HG03025 (cell line): Measurements from ENCODE around the gene PDGFA.

Source experiments
- ATAC-seq: cut with Tn5 transposase; IDR thresholded peaks from one replicate; pipeline ENCODE4 v1.9.1; 2021; ENCODE audit warnings: mild to moderate bottlenecking, moderate library complexity; ENCODE audit not compliant: unreplicated experiment, low FRiP score

PDGFA gene

GRCh38 chr7:519484-520390 lies at the start of gene PDGFA:
TSS of gene PDGFA (minus strand) at chr7:519846. CDS start at chr7:519001, 845 bp downstream.
- ATAC-seq: peak; percentile 9

DNA sequence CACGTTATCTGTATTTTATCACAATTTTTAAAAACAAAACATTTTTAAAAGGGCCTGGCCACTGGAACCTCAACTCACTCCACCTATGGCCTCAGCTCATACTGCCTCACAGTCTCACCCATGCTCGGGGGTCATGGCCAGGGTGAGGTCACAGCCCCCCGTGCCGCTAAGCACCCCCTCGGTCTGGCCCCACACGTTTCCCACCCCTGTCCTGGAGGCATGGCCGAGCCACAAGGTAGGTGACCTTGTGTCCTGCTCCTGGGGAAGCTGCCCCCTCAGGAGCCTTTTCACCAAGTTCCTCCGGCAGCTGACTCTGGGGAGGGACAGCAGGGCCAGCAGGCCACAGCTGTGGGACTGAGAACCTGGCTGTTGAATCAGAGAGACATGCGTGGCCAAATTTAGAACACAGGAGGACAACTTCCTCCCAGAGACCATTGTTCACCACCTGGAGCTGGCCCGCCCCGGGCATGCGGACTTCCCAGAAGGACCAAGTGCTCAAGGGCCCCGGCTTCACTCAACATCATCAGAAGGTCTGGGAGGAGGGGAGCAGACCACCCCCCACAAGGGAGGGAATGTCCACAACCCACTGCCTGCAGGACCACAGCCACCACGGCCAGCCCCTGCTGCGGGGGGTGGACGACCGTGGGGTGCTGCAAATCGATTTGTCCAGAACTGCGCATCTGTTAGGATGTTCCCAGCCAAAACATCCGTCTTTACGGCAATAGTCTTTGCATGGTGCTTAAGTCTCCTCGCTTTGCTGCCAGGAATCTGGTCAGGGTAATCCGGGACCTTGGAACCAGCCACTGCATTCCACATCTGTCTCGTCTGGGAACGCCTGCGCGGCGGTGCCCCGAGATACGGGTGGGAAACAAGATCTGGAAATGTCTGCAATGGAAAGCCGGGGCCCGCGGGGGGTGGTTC lies 48.6 kb upstream of the PDGFA start:
- no peak for ATAC-seq

DNA sequence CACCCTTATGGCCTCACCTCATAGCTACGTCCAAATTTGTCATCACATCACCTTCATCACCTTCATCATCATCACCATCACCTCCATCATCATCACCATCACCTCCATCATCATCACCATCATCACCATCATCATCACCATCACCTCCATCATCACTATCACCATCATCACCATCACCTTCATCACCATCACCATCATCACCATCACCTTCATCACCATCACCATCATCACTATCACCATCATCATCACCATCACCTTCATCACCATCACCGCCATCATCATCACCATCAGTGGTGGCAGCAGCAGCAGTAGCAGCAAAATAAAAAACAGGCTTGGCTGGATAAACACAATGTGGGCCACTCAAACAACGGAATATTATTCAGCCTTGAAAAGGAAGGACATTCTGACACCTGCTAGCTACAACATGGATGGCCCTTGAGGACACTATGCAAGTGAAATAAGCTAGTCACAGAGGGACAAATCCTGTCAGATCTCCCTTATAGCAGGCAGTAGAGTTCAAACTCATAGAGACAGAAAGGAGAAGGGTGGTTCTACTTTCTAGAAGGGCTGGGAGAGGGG lies 47.7 kb upstream of the PDGFA start:
- no peak for ATAC-seq

DNA sequence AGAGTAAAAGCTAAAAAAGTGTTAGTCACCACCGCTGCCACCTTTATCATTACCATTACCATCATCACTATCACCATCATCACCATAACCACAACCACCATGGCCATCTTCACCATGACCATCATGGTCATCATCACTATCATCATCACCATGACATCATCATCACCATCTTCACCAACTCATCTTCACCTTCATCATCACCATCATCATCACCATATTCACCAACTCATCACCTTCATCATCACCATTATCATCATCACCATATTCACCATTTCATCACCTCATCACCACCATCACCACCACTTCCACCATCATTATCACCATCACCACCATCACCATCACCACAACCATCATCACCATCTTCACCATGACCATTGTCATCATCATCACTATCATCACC lies 46.5 kb upstream of the PDGFA start:
- no peak for ATAC-seq

DNA sequence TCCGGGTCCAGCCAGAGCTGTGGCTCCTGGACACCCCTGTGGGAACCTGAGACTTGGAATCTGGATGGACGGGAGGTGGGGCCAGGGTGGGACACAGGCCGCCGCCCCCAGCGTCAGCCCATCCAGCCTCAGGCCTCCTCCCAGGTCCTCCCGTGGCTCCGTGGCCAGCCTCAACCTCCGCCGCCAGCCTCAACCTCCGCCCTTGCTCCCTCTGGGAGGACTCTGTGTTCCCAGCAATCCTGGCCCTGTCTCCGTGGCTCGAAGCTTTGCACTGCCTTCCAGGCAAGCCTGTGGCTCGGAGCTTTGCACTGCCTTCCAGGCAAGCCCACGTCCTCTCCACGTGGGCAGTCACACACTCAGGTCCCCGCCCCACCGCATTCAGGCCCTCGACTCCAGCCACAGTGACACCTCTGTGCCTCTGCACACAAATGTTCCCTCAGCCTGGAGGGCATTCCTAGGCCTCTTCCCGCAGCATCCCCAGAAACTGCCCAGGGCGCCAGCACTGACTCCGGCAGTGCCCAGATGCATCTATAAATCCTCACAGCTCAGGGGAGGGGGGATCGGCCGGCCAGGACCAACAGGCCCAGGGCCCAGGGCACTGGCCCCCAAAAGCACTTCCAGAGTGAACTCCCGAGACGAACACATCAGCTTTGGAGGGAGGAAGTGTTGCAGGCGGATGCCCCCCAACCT lies 44.7 kb upstream of the PDGFA start:
- no peak for ATAC-seq

DNA sequence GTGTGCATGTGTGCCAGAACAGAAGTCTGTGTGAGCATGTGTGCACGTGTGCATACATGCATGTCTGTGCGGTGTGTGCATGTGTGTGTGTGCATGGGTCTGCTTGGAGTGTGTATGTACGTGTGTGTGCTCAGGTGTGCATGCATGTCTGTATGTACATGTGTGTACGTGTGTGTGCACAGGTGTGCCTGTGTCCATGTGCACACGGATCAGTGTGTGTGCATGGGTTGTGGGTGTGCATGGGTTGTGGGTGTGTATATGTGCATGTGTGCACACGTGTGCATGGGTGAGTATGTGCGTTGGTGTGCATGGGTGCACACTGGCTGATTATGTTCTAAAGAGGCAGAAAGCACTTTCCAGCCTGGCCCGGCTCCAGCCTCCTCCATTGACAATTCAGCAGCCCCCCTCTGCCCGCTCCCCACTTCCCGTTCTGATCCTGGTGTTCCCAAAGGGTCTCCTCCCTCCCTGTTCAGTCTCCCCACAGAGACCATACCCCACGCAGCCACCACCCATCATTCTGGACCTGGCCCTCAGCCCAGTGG lies 44.1 kb upstream of the PDGFA start:
- ATAC-seq: no peak

DNA sequence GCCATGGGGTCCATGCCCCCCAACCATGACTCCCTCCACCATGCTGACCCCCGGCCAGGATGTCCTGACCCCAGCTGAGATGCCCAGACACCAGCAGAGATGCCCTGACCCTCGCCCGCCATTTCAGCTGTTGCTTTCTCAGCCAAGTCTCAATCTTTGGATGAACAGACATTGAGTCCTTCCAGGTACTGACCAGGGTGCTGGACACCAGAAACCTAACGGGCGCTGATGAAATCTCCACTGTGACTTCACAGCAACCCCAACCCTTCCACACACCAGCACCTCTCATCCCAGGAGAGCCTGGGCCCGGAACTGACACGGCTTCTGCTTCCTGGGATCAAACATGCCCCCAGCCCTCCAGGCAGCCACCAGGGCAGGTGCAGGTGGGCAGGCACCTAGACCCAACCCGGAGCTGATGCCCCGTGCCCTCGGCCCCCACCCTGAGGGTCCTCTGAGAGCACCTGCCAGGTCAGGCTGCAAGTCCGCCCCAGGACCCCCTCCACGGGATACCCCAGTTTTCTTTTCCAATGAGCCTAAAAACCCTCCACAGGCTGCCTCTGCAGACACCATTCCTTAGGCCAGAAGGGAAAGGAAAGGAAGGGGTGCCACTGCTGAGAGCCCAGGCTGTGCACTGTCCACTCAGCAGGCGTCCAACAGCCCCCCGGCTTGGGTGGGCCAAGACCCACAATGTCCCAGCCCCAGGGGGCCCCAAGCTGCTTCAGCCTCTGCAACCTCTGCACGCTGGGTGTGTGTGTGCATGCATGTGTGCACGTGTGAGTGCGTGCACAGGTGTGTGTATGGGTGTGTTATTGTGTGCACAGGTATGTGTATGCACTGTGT lies 43.4 kb upstream of the PDGFA start:
- no peak for ATAC-seq

- no peak for ATAC-seq
Observed at GRCh38 chr7:562374-562675, 42.7 kb upstream of the PDGFA start.

- no peak for ATAC-seq
Observed at GRCh38 chr7:561631-562373, 42.2 kb upstream of the PDGFA start.

DNA sequence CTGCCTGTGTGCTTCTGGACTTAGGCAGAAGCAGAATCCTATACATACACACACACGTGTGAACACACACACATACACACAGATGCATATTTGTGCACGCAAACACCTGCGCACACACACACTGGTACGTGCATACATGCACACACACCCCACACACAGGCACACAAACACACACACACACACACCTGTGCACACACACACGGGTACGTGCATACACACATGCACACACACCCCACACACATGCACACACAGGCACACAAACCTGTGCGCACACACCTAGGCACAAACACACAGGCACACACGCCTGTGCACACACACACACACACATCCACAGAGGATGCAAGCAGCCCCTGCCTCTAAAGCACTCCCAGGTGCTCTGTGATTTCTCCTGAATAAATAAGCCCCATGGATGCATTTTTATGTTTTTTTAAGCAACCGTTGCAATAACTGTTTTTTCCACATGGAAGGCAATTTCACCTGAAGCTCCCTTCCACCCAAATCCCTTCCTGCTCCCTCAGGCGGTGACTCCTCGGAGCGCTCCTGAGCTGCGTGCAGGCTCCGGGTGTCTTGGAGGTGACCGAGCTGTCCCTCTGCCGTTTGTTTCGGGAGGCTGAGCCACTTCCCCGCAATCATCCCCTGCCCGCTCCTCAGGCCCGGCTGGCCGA lies 41.5 kb upstream of the PDGFA start:
- no peak for ATAC-seq

GRCh38 chr7:559396-559705 lies 39.7 kb upstream of the PDGFA start:
- ATAC-seq: no peak

DNA sequence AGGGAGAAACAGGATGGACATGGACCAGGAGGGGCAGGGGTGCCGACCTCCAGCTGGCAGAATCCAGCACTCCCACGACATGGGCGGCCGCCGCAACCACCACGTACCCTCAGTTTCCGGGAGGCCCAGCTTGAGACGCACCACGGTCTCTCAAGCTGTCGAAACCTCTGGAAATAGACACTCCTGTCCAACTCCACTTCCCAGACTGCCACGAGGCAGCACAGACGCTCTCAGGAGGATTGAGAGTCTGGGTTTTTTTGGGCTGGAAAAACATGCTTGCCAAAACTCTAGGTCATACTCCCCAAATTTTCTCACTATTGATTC lies 37.9 kb upstream of the PDGFA start:
- no peak for ATAC-seq

DNA sequence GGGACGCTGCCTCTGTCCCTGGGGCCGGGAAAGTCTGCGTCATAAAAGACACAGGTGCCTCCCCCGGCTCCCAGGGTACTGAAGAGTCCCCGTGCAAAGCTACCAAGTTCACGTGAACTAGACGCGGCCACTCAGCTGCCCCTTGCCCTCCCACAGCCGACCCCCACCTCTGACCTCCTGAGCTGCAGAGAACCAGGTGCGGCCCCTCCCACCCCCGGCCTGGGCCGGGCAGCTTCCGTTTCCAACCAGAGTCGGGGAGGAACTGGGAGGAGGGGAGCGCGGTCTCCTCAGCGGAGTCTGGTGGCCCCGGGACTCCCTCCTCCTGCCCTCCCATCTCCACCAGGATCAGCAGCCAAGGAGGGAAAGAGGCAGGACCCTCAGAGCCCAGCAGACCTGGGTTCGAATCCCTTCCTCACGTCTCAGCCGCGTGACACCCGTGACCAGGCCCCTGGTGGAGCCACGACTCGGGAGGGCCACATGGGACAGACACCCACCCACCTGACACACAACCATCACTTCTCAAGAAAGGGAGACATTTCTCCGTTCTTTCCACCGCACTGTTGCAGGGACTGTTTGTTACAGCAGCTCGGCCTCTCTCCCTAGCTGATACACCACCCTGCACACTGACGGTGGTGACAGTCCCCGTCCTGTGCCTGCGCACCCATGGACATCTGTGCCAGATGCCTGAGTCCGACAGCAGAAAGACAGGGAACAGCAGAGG lies 37.4 kb upstream of the PDGFA start:
- ATAC-seq: no peak

- no peak for ATAC-seq
Observed at GRCh38 chr7:556291-556826, 36.7 kb upstream of the PDGFA start.

GRCh38 chr7:555551-556160 lies 36.0 kb upstream of the PDGFA start:
- no peak for ATAC-seq

GRCh38 chr7:553636-554111 lies 34.0 kb upstream of the PDGFA start:
- no peak for ATAC-seq
